Ishikawa (cell line): ENCODE data around the gene BICDL2.
A peak's percentile ranks its signal among the peaks of the same experiment; 100 is the strongest.

Source experiments
- CEBPB ChIP-seq: IDR thresholded peaks from 2 replicates; pipeline ENCODE4 v1.6.1; 2012
- CREB1 ChIP-seq: IDR thresholded peaks from 2 replicates; pipeline ENCODE4 v1.6.1; 2012; ENCODE audit warnings: low read depth
- EGR1 ChIP-seq: IDR thresholded peaks from 2 replicates; pipeline ENCODE4 v1.6.1; 2012
- EP300 ChIP-seq: IDR thresholded peaks from 2 replicates; pipeline ENCODE4 v1.6.1; 2012; ENCODE audit warnings: borderline replicate concordance
- FOXM1 ChIP-seq: IDR thresholded peaks from 2 replicates; pipeline ENCODE4 v1.6.1; 2012; ENCODE audit warnings: low read depth, borderline replicate concordance
- MAX ChIP-seq: IDR thresholded peaks from 2 replicates; pipeline ENCODE4 v1.6.1; 2012
- NFIC ChIP-seq: IDR thresholded peaks from 2 replicates; pipeline ENCODE4 v1.6.1; 2012
- RAD21 ChIP-seq: IDR thresholded peaks from 2 replicates; pipeline ENCODE4 v1.6.1; 2012; ENCODE audit warnings: low read depth
- TAF1 ChIP-seq: IDR thresholded peaks from 2 replicates; pipeline ENCODE4 v1.6.1; 2012; ENCODE audit warnings: low read depth, mild to moderate bottlenecking
- TCF12 ChIP-seq: IDR thresholded peaks from 2 replicates; pipeline ENCODE4 v1.6.1; 2012; ENCODE audit warnings: low read depth
- TEAD4 ChIP-seq: IDR thresholded peaks from 2 replicates; pipeline ENCODE4 v1.6.1; 2012
- YY1 ChIP-seq: IDR thresholded peaks from 2 replicates; pipeline ENCODE4 v1.6.1; 2012; ENCODE audit warnings: low read depth
- ZBTB7A ChIP-seq: IDR thresholded peaks from 2 replicates; pipeline ENCODE4 v1.6.1; 2012; ENCODE audit warnings: low read depth
- TF ChIP-seq, protein P1 (sequence below): IDR thresholded peaks from 2 replicates; pipeline ENCODE4 v1.6.1; 2012
- TF ChIP-seq, protein P2 (sequence below): IDR thresholded peaks from 2 replicates; pipeline ENCODE4 v1.6.1; 2012; ENCODE audit warnings: low read depth, mild to moderate bottlenecking

Gene BICDL2

DNA sequence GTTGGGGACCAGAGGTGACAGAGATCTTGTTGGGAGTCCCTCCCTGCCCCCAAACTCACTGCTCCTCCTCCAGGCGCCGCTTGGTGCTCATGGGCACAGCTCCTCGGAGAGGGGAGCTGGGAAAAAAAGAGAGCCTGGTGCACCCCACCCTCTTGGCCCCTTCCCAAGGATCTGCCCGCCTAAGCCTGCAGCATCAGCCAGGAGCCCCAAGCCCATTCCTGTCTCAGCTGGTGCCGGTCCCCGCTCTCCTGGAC, 13.4 kb downstream of the BICDL2 start:
- TF ChIP-seq NFIC (peak; percentile 77), MAX (no peak), CREB1 (0 out of 2 replicates have a peak, but pooled peaks have one; percentile 18)

DNA sequence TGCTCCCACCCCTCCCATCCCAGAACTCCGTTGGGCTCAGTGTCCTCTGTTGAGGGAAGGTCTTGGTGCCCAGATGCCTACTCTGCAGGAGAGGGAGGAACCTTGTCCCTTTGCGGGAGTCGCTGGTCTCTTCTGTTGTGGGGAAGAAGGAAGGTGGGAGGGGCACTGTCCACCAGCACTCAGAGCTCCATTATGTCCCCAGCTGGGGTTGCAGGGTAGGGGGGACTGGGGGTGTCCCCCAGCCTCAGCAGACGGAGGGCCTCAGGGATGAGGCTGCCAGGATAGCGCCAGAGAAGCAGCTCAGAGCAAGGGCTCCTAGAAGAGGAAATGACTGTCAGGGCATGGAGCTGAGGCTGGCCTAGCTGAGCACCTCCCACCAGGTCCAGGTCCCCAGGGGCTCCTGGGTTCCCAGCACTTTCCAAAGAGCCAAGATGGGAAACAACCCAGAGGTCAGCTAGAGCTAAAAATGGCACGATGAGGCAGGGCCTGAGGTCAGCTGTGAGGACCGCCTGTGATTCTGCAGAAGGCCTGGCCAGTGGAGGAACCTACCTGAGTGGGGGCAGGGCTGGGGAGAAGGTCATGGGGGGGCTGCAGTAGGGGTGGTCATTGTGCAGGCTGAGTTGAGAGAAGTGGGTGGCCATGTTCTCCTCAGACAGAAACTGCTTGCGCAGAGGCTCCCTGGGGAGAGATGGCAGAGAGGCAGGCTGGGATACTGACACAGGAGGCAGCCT, 13.9 kb downstream of the BICDL2 start:
- 0 out of 2 replicates have a peak, but pooled peaks have one; percentile 5 for TF ChIP-seq TCF12
- peak; percentile 64 for TF ChIP-seq YY1
- TF ChIP-seq MAX, result no peak

- TF ChIP-seq FOXM1 (no peak; the same call in 1 of the 2 replicates), EP300 (peak; percentile 85), RAD21 (no peak), MAX (no peak), CEBPB (no peak), YY1 (no peak), EGR1 (peak; percentile 95), ZBTB7A (no peak), CREB1 (no peak), NFIC (peak; percentile 68), TCF12 (peak; percentile 75), TEAD4 (peak; percentile 98), TAF1 (no peak; the same call in 1 of the 2 replicates)
- TF ChIP-seq, protein P1, sequence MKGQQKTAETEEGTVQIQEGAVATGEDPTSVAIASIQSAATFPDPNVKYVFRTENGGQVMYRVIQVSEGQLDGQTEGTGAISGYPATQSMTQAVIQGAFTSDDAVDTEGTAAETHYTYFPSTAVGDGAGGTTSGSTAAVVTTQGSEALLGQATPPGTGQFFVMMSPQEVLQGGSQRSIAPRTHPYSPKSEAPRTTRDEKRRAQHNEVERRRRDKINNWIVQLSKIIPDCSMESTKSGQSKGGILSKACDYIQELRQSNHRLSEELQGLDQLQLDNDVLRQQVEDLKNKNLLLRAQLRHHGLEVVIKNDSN, result no peak
- TF ChIP-seq, protein P2, sequence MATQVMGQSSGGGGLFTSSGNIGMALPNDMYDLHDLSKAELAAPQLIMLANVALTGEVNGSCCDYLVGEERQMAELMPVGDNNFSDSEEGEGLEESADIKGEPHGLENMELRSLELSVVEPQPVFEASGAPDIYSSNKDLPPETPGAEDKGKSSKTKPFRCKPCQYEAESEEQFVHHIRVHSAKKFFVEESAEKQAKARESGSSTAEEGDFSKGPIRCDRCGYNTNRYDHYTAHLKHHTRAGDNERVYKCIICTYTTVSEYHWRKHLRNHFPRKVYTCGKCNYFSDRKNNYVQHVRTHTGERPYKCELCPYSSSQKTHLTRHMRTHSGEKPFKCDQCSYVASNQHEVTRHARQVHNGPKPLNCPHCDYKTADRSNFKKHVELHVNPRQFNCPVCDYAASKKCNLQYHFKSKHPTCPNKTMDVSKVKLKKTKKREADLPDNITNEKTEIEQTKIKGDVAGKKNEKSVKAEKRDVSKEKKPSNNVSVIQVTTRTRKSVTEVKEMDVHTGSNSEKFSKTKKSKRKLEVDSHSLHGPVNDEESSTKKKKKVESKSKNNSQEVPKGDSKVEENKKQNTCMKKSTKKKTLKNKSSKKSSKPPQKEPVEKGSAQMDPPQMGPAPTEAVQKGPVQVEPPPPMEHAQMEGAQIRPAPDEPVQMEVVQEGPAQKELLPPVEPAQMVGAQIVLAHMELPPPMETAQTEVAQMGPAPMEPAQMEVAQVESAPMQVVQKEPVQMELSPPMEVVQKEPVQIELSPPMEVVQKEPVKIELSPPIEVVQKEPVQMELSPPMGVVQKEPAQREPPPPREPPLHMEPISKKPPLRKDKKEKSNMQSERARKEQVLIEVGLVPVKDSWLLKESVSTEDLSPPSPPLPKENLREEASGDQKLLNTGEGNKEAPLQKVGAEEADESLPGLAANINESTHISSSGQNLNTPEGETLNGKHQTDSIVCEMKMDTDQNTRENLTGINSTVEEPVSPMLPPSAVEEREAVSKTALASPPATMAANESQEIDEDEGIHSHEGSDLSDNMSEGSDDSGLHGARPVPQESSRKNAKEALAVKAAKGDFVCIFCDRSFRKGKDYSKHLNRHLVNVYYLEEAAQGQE, result no peak
These were observed 14.5 kb downstream of the BICDL2 start for GRCh38 chr16:3022208-3022683.

- no peak for TF ChIP-seq TAF1
- peak; percentile 74 for TF ChIP-seq TEAD4
- TF ChIP-seq RAD21, result no peak
- peak; percentile 80 for TF ChIP-seq TCF12
- TF ChIP-seq CEBPB, result peak; percentile 9; the same call in 1 of the 2 replicates
- peak; percentile 50 for TF ChIP-seq FOXM1
- TF ChIP-seq MAX, result no peak; the same call in 1 of the 2 replicates
- TF ChIP-seq, protein P1, result 0 out of 2 replicates have a peak, but pooled peaks have one; percentile 14
- peak; percentile 73 for TF ChIP-seq NFIC
- no peak; the same call in none of the 2 replicates for TF ChIP-seq ZBTB7A
- TF ChIP-seq CREB1, result no peak; the same call in 1 of the 2 replicates
- peak; percentile 47; the same call in 1 of the 2 replicates for TF ChIP-seq YY1
- peak; percentile 54; the same call in 1 of the 2 replicates for TF ChIP-seq EGR1
- TF ChIP-seq, protein P2, result no peak
- TF ChIP-seq EP300, result peak; percentile 89
These were observed 15.1 kb downstream of the BICDL2 start for GRCh38 chr16:3021449-3022207.
